AG10803 (cell line): ENCODE measurements around the gene APC.
"Not testable (repeated sequence)": the region's sequence is repeated elsewhere in the genome, so short reads cannot be mapped to it uniquely, and the experiment has no call there.

Experiments
- DNase-seq: peaks from one replicate; pipeline ENCODE4 v3.0.0; 2010; ENCODE audit warnings: low read depth
- H3K4me3 ChIP-seq: 2 replicates; pipeline ENCODE4 v1.5.1; 2011; ENCODE audit warnings: mild to moderate bottlenecking, low read length, control low read depth
- CTCF ChIP-seq: conservative IDR thresholded peaks from 2 replicates; pipeline ENCODE4 v1.5.1; 2011; ENCODE audit warnings: mild to moderate bottlenecking, low read length, control low read depth, inconsistent platforms

APC gene

DNA sequence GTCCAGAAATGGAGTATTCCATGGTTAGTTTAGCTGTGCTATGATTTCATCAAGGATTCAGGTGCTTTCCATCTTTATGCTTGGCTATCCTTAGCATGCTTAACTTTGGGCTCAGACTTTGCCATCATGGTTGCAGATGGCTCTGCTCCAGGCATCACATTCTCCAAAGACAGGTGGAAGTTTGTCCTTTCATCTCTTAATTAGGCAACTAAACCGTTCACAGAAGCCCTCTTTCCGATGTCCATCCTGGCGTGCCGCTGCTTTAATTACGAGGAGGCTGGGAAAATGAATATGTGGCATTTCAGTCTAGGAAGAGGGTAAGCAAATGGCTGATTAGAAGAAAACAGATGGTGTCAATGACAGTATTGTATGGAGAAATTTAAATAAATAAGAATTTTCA lies 24.5 kb upstream of the APC start:
- no peak for TF ChIP-seq CTCF

DNA sequence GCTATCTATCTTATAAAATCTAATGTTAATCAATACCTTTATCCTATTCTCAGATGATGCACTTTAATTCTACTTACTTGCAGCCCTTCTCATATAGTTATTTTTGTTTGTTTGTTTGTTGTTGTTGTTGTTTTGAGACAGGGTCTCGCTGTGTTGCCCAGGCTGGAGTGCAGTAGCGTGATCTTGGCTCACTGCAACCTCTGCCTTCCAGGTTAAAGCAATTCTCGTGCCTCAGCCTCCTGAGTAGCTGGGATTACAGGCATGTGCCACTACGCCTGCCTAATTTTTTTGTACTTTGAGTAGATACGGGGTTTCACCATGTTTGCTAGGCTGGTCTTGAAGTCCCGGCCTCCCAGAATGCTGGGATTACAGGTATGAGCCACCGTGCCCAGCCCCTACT lies 20.8 kb upstream of the APC start:
- H3K4me3 ChIP-seq, DNase-seq: not testable (repeated sequence)

More for the DNA sequence above, 24.5 kb upstream of the APC start:
- DNase-seq: no peak
- no peak overlapping the region for H3K4me3 ChIP-seq

- DNase-seq: no peak
- TF ChIP-seq CTCF: no peak
- H3K4me3 ChIP-seq: no peak overlapping the region
Measured at GRCh38 chr5:112717506-112718082, 20.1 kb upstream of the APC start.

- DNase-seq: no peak
- TF ChIP-seq CTCF: no peak
- H3K4me3 ChIP-seq: no peak overlapping the region
Measured at GRCh38 chr5:112718344-112718743, 19.3 kb upstream of the APC start.

DNA sequence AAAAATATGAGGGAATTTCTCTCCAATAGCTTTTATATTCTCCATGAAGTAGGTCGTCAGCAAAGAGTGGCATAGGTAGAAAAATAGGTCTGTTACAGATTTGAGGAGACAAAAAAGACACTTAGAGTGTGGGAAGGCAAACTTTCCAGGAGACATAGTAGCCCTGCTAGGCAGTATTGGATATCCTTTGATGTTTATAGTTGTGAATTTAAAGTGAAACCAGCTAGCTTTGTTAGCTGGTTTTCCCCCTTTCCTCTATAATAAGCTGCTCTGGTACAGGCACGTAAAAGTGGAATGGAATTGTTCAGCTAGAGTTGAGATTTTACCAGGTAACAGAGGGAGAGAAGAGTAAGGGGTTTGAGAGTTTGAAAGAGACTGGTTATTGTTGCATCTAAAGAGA lies 17.1 kb upstream of the APC start:
- DNase-seq: no peak
- TF ChIP-seq CTCF: no peak
- no peak overlapping the region for H3K4me3 ChIP-seq

DNA sequence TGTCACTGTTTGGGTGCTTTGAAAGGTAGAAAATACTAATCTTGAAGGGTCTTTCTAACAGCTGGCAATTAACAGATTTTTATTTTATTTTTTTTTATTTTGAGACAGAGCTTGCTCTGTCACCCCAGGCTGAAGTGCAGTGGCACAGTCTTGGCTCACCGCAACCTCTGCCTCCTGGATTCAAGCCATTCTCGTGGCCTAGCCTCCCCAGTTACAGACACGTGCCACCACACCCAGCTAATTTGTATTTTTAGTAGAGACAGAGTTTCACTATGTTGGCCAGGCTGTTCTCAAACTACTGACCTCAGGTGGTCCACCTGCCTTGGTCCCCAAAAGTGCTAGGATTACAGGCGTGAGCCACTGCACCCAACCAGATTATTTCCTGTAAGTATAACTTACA lies 12.8 kb upstream of the APC start:
- no peak for DNase-seq
- H3K4me3 ChIP-seq: no peak overlapping the region
- no peak for TF ChIP-seq CTCF

DNA sequence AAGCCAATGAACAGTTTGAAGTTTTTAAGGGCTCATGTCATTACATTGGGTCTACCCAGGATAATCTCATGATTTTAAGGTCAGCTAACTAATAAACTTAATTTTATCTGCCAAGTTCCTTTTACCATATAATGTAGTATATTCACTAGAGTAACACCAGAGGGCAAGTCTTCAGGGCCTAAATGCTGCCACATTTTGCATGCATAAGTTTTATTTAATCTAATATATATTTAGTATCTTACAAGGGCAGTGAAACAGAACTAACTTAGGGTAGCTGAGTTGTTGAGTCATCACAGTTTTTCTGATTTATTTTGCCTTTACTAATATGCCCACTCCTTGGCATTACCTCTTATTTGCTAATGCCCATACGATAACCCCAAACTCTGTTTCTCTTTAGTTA lies 8.1 kb upstream of the APC start:
- TF ChIP-seq CTCF: no peak
- no peak overlapping the region for H3K4me3 ChIP-seq
- DNase-seq: no peak

DNA sequence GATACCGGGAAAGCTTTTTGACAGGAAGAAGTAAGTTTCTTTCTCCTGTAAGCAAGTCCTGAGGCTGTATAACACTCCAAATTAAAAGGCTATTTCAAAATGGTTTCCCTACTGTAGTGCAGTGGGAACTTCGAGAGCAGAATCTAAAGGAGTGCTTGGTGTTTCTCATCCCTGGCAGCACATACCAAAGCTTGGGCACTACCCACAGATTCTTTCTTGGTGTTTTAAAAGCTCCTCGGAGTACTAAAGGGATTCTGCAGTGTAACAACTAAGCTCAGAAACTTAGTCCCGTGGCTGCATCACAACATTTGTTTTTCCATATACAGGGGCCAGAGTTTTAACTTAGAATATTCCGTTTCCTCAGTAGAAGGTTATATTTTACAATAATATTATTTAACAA lies 5.6 kb upstream of the APC start:
- DNase-seq: no peak
- no peak for TF ChIP-seq CTCF
- H3K4me3 ChIP-seq: no peak overlapping the region
